GM18867 (cell line): Measurements from ENCODE around the gene F12.

ENCODE experiments used
- ATAC-seq: cut with Tn5 transposase; IDR thresholded peaks from one replicate; pipeline ENCODE4 v1.9.1; 2021; ENCODE audit warnings: mild to moderate bottlenecking, moderate library complexity; ENCODE audit not compliant: unreplicated experiment

The F12 gene

DNA sequence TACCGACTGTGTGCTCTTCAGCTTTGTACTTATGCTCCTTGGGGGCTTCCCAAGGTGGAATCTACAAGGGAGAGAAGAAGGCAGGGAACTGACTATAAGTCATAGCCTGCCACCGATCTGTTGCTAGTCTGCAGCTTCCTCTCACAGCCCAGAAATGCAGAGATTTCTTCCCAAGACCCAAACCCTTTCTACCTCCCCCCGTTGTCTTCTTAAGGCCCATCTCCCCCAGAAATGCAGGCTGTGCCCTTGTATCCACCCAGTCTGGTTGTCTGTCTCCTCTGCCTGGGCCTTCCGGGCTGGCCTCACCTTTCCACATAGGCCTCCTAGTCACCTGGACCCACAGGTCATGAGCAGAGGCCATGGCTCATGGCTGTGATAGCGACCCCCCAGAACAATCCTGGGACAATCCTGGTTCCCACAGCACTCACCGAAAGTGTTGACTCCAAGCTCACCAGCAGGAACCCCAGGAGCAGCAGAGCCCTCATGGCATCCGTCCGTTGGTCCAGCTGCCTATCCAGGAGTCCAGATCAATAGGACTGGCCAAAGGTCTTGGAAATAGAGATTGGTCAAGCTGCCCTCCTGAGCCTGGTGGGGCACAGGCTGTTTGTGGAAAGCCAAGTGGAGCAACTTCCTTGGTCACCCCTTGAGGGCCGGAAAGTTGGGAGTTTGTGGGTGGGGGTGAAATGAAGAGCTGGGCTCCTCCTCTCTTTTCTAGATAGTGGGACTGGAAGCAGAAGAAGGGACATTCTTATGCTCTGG, at the start of gene F12:
Gene F12 (minus strand): TSS at position 522 of the 759 bp plus-strand sequence. CDS start 37 bp downstream, at position 485.
- no peak for ATAC-seq

DNA sequence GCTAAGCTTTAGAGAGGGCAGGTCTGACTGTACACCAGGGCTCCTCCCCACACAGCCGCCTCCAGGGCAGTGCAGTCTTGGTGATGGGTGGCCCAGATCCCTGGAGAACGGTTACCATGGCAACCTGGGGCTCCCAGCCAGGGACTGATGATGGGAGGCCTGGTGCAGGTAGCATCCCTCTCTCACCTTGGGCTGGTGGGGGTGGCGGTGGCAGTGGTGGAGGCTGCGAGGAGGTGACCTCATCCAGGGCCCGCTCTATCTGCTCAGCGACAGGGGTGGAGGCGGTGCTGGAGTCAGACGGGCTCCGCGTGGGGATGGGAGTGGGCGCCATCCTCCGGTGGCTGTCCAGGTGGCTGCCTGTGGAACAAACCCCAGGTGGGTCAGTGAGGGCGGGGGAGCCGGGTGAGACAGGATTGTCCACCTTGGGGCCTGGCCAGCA, 49.6 kb upstream of the F12 start:
- ATAC-seq = no peak

GRCh38 chr5:177457852-177458681, 48.7 kb upstream of the F12 start:
- no peak for ATAC-seq

DNA sequence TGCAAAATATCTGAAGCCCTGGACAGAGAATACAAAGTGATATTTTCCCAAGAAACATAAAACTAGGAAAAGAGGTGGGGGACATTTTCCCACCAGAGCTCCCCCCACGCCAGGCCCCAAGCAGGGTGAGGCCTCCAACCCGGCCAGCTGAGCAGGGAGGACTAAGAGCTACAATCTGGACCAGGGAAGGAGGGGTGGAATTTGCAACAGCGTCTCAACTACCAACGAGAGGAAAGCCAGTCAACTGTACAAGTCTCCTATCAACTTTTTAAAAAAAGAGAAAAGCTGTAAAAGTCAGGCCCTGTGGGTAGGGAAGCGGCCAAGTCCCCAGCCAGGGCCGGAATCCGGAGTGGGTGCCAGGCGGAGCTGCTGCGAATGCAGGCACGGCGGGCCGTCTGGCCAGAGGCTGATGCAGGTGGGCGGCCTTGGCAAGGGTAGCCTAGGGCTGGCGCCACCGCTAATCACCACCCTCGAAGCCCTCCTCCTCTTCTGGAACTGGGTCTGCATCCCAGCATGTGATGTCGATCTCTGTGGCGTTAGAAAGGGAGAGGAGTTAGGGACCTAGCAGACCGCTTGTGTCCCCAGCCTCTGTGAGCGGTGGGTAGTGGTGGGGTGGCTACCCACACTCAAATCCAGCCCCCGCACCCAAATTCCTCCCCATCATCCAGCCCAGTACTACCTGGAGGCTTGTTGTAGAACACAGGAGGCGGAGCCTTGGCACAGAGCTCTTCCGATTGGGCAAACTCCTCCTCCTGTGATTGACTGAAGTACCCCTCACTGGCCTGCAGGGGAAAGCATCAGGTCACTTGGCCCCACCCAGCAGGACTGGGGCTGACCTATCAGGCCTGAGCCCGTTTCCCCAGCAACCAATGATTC, 47.9 kb upstream of the F12 start:
- ATAC-seq = peak; percentile 44

GRCh38 chr5:177456591-177456964, 47.2 kb upstream of the F12 start:
- ATAC-seq = no peak

GRCh38 chr5:177455661-177456590, 46.6 kb upstream of the F12 start:
- ATAC-seq = peak; percentile 18

- peak; percentile 50 for ATAC-seq
Observed at GRCh38 chr5:177455036-177455660, 45.8 kb upstream of the F12 start.

DNA sequence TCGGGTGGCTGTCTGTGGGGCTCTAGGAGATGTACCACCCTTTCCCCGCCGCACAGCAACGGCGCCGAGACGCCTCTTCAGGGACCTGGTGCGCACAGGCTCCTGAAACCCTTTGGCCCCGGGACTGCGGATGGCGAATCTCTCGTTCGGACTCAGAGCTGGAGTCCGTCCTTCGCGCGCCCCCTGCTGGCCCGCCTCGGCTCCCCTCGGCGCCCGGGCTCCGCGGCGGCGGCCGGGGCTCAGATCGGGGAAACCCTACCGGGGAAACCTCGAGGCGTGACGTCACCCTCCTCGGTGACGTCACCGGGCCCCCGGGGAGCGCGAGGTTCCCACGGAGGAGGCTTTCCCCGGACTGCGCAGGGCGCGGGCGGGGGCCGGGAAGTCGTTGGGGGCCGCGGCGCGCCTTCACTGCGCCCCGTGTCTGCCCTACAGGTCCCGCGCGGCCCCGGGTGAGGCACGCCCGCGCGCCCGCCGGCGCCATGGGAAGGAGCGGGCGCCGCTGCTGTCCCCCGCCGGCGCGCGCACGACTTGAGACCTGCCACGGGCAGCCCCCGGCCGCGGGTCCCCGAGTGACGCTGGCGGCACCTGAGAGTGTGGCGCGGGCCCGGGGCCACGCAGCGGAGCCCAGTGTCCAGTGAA, 45.2 kb upstream of the F12 start:
- ATAC-seq = peak; percentile 48

DNA sequence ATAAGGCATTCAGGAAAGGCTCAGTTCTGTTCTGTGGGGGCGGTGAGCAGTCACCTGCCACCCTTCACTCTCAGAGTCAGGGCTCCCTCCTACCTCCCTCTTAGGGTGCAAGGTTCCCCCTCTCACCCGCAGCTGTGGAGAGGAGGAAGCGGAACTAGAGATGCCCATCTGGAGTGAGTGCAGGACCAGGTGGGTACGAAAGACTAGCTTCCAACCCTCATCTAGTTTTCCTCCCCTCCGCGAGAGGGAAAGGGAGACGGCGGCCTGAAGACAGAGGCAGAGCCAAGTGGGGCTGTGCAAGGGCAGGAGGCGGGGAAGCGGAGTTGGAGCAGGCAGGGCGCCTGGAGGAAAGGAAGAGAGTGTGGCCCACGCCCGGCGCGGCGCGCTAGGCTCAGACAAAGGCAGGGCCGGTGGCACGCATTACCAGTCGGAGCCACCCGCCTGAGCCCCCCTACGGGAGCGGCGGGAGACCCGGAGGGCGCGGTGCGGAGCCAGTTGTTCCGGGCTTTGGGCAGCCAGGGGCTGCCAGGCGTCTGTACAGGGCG, 44.6 kb upstream of the F12 start:
- peak; percentile 0 for ATAC-seq

- ATAC-seq = no peak
Observed at GRCh38 chr5:177452688-177453638, 43.6 kb upstream of the F12 start.

- no peak for ATAC-seq
Observed at GRCh38 chr5:177450667-177451424, 41.5 kb upstream of the F12 start.

DNA sequence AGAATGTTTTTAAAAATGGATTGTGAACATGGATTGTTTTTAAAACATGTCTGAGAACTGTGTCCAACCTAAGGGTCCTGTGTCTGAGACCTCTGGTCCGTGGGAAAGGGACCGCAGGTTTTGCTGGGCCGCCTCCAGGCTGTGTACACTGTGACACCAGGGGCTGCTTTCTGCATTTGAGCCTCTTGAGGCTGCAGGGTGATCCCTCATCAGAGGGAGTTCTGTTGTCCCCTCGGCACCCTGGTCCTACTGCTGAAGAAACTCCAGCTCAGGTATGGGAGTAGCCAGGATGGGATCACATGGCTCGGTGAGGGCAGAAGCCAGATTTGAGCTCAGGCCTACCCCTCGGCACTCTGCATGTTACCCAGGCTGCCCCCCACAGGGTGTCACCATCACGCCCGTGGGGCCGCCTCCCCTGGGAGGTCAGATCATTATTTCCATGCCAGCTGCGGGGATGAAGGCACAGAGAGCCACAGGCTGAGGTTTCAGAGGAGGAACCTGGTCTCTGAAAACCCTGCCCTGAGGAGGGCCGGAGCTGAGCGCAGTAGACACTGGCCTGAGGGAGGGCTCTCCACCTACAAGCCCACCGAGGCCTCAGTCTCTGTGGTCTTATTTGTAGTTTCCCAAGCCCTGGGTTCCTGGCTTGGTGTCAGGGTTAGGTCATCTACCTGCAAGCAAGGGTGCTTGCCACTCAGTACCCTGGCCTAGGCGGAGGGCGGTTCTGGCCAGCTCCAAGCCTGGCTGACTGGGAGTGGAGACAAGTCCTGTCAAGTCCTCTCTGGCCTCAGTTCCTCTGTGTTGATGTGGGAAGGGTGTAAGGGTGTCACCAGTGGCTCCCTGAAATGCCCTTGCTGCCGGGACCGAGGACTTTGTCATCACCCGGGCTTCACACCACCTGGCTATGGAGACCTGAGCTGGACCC, 40.0 kb upstream of the F12 start:
- no peak for ATAC-seq

DNA sequence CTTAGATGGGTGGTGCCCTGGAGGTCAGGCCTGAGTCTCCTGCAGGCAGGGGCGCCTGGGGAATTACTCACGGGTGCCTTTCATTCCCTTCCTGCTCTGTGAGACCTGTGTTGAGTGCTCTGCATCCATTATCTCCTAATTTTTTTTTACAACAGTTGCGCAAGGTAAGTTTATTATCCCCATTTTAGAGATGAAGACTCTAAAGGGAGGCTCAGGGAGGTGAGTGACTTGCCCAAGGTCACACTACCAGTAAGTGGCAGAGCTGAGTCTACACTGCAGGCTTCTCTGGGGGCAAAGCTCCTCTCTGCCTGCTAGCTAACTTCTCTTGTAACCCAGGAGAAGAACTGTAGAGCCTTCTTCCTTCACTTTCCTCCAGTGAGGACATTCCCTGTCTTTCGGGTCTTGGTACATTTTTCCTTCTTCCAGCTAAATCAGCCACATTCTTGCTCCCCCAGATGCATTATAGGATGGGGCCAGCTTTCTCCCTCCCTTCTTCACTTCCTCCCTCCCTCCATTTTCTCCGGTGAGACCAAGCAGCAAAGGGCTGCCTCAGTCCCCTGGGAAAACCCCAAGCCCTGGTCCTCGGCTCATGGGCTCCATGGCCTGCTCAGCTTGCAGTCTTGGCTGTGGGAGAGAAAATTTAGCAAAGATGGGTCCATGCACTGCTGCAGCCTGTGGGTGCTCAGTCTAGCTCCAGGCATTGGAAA, 39.0 kb upstream of the F12 start:
- no peak for ATAC-seq

DNA sequence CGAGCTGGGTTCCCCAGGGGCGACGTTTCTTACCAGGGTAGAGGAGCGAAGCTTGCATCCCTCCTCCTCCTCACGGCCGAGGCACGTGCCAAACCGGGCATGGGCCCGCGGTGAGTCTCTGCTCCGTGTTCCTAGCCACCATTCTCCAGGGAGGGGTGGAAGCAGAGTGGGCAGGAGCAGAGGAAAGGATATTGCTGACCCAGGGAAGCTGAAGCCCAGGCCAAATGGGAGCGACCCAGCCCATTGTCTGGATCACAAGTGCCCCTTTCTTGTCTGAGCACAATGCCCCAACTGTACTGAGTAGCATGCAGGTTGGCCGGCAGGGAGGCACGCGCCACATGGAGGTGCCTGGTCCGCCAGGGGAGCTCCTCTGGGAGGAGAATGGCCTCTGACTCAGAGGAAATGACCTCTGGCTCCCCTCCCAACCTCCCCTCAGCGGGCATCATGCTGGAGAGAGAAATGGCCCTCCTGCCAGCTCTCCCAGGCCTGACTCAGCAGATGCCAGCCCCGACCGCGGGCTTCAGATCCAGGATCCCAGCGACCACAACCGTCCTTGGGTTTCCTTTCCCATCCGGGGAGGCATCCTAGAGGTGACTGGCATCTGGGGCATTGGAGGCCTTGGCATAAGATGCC, 38.4 kb upstream of the F12 start:
- no peak for ATAC-seq

GRCh38 chr5:177447066-177447610, 37.8 kb upstream of the F12 start:
- peak; percentile 27 for ATAC-seq
